Colon (tissue), 2 donors: ENCODE data around the gene SPHK1.

Source experiments
- FAIRE-seq: peaks from 2 replicates; lab custom pipeline; 2012; peaks lifted over from hg19 to GRCh38; lab: Jason Lieb, UNC
- donor health status: control.
- donor health status: control.

The SPHK1 gene

GRCh38 chr17:76433693-76434092, 49.3 kb downstream of the SPHK1 start:
- no peak for FAIRE-seq

GRCh38 chr17:76434870-76435269, 50.5 kb downstream of the SPHK1 start:
- FAIRE-seq: no peak

- no peak for FAIRE-seq
These were observed 51.3 kb downstream of the SPHK1 start for GRCh38 chr17:76435751-76436150.
